ENCODE data around the gene RASL10B. TPM values are rescaled to one million over a fixed set of nuclear protein-coding genes. Genes with fewer than 3 reads are reported as not detected.
"Not testable (repeated sequence)": the region's sequence is repeated elsewhere in the genome, so short reads cannot be mapped to it uniquely, and the experiment has no call there.

RASL10B gene
- total RNA-seq: 2.3 TPM

- DNase-seq (ENCODE audit: low spot score): peak; percentile 44
- ATAC-seq: peak; percentile 89
Observed at GRCh38 chr17:35731239-35731916, at the start of gene RASL10B. TSS of gene RASL10B (plus strand) at chr17:35731639. CDS start at chr17:35735185, 3,546 bp downstream.

GRCh38 chr17:35683591-35683990 lies 47.8 kb upstream of the RASL10B start:
- DNase-seq (ENCODE audit: low spot score): no peak
- ATAC-seq: no peak

GRCh38 chr17:35684055-35684802 lies 47.2 kb upstream of the RASL10B start:
- no peak for DNase-seq (ENCODE audit: low spot score)

GRCh38 chr17:35692512-35693210 lies 38.8 kb upstream of the RASL10B start:
- DNase-seq (ENCODE audit: low spot score) (no peak), ATAC-seq (peak; percentile 24)

More at GRCh38 chr17:35684055-35684802, 47.2 kb upstream of the RASL10B start:
- ATAC-seq: no peak

- no peak for DNase-seq (ENCODE audit: low spot score)
- ATAC-seq: no peak
Observed at GRCh38 chr17:35693662-35694061, 37.8 kb upstream of the RASL10B start.

- no peak for ATAC-seq
- no peak for DNase-seq (ENCODE audit: low spot score)
Observed at GRCh38 chr17:35694906-35695305, 36.5 kb upstream of the RASL10B start.

- no peak for ATAC-seq
- DNase-seq (ENCODE audit: low spot score): no peak
Observed at GRCh38 chr17:35695613-35696012, 35.8 kb upstream of the RASL10B start.

- DNase-seq (ENCODE audit: low spot score): no peak
- no peak for ATAC-seq
Observed at GRCh38 chr17:35698800-35699199, 32.6 kb upstream of the RASL10B start.

GRCh38 chr17:35700150-35700549 lies 31.3 kb upstream of the RASL10B start:
- DNase-seq (ENCODE audit: low spot score) (no peak), ATAC-seq (no peak)

- no peak for DNase-seq (ENCODE audit: low spot score)
- ATAC-seq: no peak
Observed at GRCh38 chr17:35701491-35701890, 29.9 kb upstream of the RASL10B start.

GRCh38 chr17:35703308-35703707 lies 28.1 kb upstream of the RASL10B start:
- not testable (repeated sequence) for ATAC-seq; DNase-seq (ENCODE audit: low spot score)

- no peak for DNase-seq (ENCODE audit: low spot score)
- no peak for ATAC-seq
Observed at GRCh38 chr17:35705230-35705629, 26.2 kb upstream of the RASL10B start.

- DNase-seq (ENCODE audit: low spot score) (no peak), ATAC-seq (no peak)
Observed at GRCh38 chr17:35705705-35706104, 25.7 kb upstream of the RASL10B start.

- DNase-seq (ENCODE audit: low spot score): no peak
- no peak for ATAC-seq
Observed at GRCh38 chr17:35708149-35708548, 23.3 kb upstream of the RASL10B start.

- no peak for DNase-seq (ENCODE audit: low spot score)
- no peak for ATAC-seq
Observed at GRCh38 chr17:35708951-35709350, 22.5 kb upstream of the RASL10B start.

GRCh38 chr17:35709874-35710273 lies 21.6 kb upstream of the RASL10B start:
- DNase-seq (ENCODE audit: low spot score) (peak; percentile 67), ATAC-seq (peak; percentile 65)

GRCh38 chr17:35710950-35711349 lies 20.5 kb upstream of the RASL10B start:
- DNase-seq (ENCODE audit: low spot score) (no peak), ATAC-seq (no peak)

- DNase-seq (ENCODE audit: low spot score): peak; percentile 90
- ATAC-seq: peak; percentile 72
Observed at GRCh38 chr17:35713069-35713728, 18.2 kb upstream of the RASL10B start.

GRCh38 chr17:35714988-35715387 lies 16.5 kb upstream of the RASL10B start:
- ATAC-seq (no peak), DNase-seq (ENCODE audit: low spot score) (no peak)

GRCh38 chr17:35715416-35715815 lies 16.0 kb upstream of the RASL10B start:
- ATAC-seq: no peak
- no peak for DNase-seq (ENCODE audit: low spot score)

GRCh38 chr17:35716173-35716572 lies 15.3 kb upstream of the RASL10B start:
- no peak for DNase-seq (ENCODE audit: low spot score)
- ATAC-seq: no peak
